AG09309 (cell line): ENCODE results near the gene GJB1.

Experiments
- DNase-seq: peaks from one replicate; pipeline ENCODE4 v3.0.0-alpha.2; 2010; ENCODE audit warnings: low read depth
- H3K4me3 ChIP-seq: 2 replicates; pipeline ENCODE4 v1.5.1; 2011; ENCODE audit warnings: mild to moderate bottlenecking, low read depth, low read length, moderate library complexity; ENCODE audit not compliant: control insufficient read depth
- TF ChIP-seq, protein P1 (sequence below): IDR thresholded peaks from 2 replicates; pipeline ENCODE4 v1.5.1; 2011; ENCODE audit warnings: mild to moderate bottlenecking, low read depth, low read length, inconsistent platforms; ENCODE audit not compliant: insufficient read depth, control insufficient read depth; ENCODE audit errors: missing control alignments

Gene GJB1

GRCh38 chrX:71224098-71224708, 1.2 kb downstream of the GJB1 start:
- no peak overlapping the region for H3K4me3 ChIP-seq
- no peak for DNase-seq
- TF ChIP-seq, protein P1, sequence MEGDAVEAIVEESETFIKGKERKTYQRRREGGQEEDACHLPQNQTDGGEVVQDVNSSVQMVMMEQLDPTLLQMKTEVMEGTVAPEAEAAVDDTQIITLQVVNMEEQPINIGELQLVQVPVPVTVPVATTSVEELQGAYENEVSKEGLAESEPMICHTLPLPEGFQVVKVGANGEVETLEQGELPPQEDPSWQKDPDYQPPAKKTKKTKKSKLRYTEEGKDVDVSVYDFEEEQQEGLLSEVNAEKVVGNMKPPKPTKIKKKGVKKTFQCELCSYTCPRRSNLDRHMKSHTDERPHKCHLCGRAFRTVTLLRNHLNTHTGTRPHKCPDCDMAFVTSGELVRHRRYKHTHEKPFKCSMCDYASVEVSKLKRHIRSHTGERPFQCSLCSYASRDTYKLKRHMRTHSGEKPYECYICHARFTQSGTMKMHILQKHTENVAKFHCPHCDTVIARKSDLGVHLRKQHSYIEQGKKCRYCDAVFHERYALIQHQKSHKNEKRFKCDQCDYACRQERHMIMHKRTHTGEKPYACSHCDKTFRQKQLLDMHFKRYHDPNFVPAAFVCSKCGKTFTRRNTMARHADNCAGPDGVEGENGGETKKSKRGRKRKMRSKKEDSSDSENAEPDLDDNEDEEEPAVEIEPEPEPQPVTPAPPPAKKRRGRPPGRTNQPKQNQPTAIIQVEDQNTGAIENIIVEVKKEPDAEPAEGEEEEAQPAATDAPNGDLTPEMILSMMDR: no peak

- no peak for DNase-seq
- H3K4me3 ChIP-seq: no peak overlapping the region
- TF ChIP-seq, protein P1: no peak
Observed at GRCh38 chrX:71225009-71225408, 2.0 kb downstream of the GJB1 start.

GRCh38 chrX:71225676-71226075, 2.7 kb downstream of the GJB1 start:
- H3K4me3 ChIP-seq: no peak overlapping the region
- TF ChIP-seq, protein P1: no peak
- no peak for DNase-seq

DNA sequence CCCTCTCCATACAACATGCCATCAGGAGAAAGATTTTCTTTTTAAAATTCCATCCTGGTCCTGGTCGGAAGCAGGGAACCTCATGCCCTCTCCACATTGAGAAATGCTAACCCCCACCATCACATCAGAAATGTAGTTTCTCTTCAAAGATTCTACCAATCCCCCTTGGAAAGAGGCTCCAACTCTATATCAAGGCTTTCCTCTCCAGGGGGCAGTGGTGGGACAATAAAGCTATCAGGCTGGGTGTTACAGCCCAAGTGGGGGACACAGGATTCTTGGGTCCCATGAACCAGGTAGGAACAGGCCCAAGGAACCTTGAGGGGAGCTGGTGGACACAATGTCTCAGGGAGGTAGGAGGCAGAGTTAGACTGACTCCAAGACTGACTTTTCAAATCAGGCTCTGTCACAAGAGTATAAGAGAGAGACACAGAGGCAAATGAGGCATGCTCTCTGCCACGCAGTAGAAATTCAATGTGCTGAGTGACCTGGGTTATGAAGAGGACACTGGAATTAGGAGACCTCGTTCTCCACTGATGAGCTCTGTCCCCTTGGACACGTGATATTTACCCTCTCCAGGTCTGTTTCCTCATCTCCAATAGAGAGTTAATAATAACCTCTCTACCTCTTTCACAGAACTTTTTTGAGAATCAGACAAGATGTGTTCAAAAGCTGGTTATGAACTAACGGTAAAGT, 4.5 kb downstream of the GJB1 start:
- TF ChIP-seq, protein P1: no peak

DNA sequence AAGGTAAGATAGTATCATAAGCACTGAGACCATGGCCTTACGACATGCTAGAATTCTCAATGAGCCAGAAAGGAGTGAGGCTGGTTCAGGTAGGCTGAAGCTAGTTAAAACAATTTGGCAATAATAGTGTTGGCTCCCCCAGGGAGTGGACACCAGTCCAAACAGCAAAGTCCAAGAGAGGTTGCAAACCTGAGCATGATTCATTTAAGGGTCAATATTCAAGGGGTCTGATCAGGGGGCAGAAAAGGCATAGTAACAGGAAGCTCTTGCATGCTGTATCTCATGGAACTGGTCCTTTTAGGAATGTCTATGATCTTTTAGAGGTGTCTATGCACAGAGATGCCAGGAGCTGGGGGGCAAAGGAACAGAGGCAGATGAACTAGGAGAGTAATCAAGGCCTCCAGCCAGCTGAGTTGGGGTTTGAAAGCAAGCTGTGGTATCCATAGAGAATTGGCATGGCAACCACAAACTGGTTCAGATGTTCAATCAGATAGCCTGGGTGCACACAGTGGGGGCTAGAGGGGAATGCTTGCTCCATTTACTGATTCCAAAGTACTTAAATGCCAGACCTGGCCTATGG, 5.1 kb downstream of the GJB1 start:
- TF ChIP-seq, protein P1: no peak
- DNase-seq: no peak
- H3K4me3 ChIP-seq: no peak overlapping the region

More for the DNA sequence above, 4.5 kb downstream of the GJB1 start:
- DNase-seq: no peak
- no peak overlapping the region for H3K4me3 ChIP-seq

- DNase-seq: no peak
- H3K4me3 ChIP-seq: no peak overlapping the region
- TF ChIP-seq, protein P1: no peak
Observed at GRCh38 chrX:71235482-71235881, 12.5 kb downstream of the GJB1 start.

GRCh38 chrX:71236836-71237235, 13.8 kb downstream of the GJB1 start:
- no peak overlapping the region for H3K4me3 ChIP-seq
- TF ChIP-seq, protein P1: no peak
- no peak for DNase-seq
